ENCODE data around the gene SLC17A9.

The SLC17A9 gene

DNA sequence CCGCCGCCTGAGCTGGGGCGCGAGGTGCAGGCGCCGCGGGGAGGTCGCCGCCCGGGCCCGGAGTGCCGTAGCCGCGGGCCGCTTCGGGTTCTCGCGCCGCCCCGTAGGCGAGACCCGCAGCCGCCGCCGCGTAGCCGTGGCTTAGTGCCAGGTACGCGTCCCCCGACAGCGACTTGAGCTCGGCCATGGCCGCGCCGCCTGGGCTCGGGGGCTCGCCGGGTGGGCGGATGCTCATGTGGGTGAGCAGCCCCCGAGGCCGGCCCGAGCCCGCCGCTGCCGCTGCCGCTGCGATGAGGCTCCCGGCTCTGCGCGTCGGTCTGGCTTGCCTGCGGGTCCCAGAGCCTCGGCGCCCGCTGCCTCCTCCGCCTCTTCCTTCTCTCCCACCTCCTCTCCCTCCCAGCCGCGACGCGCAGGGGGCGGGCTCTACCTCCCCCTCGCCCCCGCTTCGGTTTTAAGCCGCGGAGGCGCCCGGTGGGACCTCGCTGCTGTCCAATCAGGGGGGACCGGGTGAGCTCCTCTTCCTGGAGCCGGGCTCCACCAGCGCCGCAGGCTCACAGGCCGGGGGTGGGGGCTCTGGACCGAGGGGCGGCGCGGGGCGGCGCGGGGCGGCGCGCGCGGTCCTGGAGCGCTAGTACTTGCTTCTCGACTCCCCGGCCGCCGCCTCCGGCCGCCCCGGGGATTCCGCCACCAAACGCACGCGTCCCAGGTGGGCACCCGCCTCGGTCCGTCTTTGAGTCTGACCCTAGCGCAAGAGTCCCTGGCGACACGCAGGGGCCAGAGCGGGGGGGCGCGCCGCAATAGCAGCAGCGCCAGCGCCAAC is 54.2 kb downstream of the SLC17A9 start, which contains the start of gene BHLHE23:
TSS of gene BHLHE23 (minus strand) at position 425 of the 820 bp plus-strand sequence. CDS start at position 235, 190 bp downstream.
- no peak for DNase-seq

DNA sequence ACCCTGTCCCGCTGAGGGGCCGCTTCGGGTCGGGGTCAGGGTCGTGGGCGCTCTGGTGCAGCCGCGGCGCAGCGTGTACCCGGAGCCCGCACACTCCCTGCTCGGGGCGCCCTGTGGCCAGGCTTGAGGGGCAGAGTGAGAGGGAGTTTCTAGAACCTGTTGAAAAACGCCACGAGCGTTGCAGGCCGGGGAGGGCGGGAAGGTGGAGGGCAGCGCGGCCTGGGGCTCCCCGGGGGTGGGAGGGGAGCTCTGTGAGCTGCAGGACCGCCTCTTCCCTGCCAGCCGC is 54.8 kb downstream of the SLC17A9 start:
- DNase-seq = no peak

- DNase-seq = no peak
Observed at GRCh38 chr20:63007646-63008488, 55.4 kb downstream of the SLC17A9 start.

GRCh38 chr20:63008541-63009044 is 56.1 kb downstream of the SLC17A9 start:
- DNase-seq = no peak

DNA sequence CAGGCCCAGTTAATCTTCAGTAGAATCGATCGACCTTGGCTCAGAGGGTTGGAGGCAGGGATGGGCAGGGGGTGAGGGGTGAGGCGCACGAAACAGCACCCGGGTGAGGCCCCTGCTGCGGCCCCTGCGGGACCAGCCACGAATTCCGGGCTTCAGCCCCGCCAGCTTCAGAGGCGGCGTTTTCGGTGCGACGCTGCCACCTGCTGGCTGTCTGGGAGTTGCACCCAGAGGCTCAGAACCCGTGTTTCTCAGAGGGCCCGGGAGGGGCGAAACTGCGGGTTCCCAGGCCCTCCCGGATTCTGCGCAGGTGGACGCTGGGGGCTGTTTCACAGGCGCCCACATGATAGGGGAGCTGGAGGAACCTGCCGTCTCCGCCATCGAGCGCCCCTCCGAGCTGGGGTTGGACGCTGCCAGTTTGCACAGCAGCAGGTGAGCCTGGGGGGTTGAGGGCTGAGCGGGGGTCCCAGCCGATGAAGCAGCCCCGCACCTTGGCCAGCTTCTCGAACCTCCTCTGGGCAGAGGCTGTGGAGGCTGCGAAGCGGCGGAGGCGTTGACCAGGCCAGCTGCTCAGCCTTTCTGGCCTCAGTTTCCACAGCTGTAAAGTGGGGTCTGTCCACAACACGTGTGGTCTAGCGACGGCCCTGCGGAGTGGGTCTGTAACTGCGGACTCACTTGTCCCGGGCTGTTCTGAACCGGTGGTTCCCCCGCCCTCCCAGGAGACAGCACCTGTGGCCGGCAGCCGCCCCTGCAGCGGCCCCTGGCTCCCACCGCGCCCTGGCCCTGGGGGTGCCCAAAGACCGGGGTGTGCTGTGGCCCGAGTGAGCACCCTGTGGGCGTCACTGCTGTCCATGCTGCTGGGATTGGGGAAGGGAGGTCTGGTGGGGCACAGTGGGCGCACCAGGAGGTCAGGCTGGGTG is 56.8 kb downstream of the SLC17A9 start:
- peak; percentile 49 for DNase-seq

- DNase-seq = no peak
Observed at GRCh38 chr20:63009988-63010769, 57.7 kb downstream of the SLC17A9 start.

DNA sequence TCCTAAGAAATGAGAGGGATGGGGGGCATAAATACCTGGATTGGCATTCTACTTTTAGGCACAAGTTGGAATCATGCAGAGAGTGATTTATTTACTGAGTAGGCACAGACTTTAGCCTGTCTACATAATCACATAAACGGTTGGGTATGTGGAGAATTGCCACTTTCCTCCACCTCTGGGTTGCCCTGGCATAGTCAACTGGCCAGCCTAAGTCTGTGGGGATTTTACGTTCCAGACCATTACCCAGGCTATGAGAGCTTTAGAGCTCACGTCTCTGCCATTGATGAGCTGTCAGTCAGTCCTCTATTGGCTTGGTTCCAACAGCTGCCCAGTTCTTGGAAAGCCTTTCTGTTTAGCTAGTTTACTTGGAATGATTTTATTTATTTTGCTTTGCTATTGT is 59.3 kb downstream of the SLC17A9 start:
- no peak for DNase-seq

- no peak for DNase-seq
Observed at GRCh38 chr20:63013207-63013606, 60.7 kb downstream of the SLC17A9 start.

- no peak for DNase-seq
Observed at GRCh38 chr20:63014287-63014686, 61.8 kb downstream of the SLC17A9 start.

- DNase-seq = peak; percentile 58
Observed at GRCh38 chr20:63014710-63015109, 62.2 kb downstream of the SLC17A9 start.

DNA sequence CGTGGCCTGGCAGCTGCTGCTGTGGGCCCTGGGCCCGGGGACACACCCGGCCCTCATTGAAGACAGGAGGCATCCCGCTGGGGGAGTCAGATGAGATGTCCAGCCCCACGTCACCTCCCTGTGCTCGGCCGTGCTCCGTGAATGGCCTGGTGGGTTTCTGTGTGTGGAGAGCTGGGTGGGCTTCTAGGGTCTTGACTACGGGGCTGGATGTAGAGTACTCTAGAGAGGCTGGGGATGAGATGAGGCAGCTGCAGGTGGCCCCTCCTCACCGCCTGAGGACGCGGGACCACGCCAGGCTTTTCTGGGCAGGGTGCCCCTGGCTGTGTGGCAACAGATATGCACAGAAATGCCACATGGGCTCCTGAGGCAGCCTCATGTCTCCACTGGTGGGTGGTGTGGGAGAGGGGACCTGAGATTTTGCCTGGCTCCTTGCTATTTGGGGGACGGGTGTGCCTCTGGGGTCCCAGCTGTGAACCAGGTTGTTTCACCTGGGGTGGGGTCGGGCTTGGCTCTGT is 62.7 kb downstream of the SLC17A9 start:
- no peak for DNase-seq

DNA sequence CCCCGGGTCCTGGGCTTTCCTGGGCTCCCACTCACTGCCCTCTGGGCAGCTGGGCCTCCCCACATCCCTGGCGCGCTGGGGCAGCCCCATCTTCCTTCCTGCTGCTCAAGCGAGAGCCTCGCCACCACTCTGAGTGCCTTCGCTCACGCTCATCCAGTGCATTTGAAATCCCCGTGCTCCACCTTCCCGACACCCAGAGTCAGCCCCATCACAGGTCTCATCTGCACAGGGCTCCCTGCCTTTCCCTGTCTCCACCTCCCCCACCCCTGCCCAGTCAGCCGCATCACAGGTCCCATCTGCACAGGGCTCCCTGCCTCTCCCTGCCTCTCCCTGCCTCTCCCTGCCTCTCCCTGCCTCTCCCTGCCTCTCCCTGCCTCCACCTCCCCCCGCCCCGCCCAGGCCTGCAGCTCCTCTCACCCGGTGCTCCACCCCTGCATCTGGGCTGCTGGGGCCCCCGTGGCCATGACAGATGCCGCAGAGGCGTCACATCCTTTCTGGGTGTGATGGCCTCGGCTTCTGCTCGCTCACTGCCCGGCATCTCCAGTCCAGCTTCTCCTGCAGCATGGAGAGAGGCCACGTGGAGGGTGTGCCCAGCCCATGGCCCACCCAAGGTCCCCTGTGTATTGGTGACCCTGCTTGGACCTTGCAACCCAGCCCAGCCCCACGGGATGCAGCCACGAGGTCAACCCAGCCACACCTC is 63.3 kb downstream of the SLC17A9 start:
- no peak for DNase-seq

- no peak for DNase-seq
Observed at GRCh38 chr20:63016514-63017075, 64.1 kb downstream of the SLC17A9 start.

- no peak for DNase-seq
Observed at GRCh38 chr20:63017076-63017825, 64.7 kb downstream of the SLC17A9 start.

DNA sequence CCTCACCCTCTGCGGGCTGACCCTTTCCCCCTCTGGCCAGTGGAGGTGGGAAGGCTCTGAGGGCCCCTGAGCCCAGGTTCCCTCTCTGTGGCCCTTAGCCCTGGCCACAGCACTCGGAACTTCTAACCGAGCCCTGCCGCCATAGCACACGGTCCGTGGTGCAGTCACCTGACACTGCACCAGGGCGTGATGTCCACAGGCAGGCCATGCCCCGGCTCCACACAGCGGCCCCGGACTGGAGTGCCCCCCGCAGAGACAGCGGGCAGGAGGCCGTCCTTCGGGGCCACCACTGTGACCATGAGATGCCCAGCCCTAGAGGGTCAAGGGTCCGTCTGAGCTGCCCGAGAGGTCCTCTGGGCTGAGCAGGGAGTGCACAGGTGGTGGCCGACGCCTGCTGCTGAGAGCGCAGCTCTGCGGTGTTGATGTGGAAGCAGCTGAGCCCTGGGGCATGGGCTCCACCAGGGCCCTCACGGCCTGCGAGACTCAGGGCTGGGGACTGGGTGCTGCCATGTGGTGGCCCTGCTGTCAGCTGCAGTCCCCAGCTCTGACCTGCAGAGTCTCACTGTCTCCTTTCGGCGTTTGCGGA is 65.4 kb downstream of the SLC17A9 start:
- no peak for DNase-seq

All from fibroblast of upper back skin (primary cell).